Prostate gland (tissue), 2 donors: ENCODE data around the gene FAM83C. TPM values are rescaled to one million over a fixed set of nuclear protein-coding genes. Genes with fewer than 3 reads are reported as not detected.
A peak's percentile ranks its signal among the peaks of the same experiment; 100 is the strongest.

Source experiments
- DNase-seq: peaks from one replicate; pipeline ENCODE4 v3.0.0-alpha.2; 2019; ENCODE audit warnings: low spot score
- H3K27ac ChIP-seq, 2 donors: fragments of 200-600 bp; sonication (generic); 2 replicates each; pipeline ENCODE4 v1.5.1; 2017 to 2019
- H3K27me3 ChIP-seq: fragments of 200-600 bp; sonication (generic); replicated peaks from 2 replicates; pipeline ENCODE4 v1.5.1; 2019; ENCODE audit not compliant: insufficient read depth
- H3K36me3 ChIP-seq, 2 donors: fragments of 200-600 bp; sonication (generic); 1 replicate in 1 of 2; 2 replicates in 1 of 2; pipeline versions ENCODE4 v1.5.1 to v1.8.1; 2017 to 2019
- H3K4me1 ChIP-seq: fragments of 200-600 bp; sonication (generic); replicated peaks from 2 replicates; pipeline ENCODE4 v1.5.1; 2019
- H3K4me3 ChIP-seq, 2 donors: fragments of 200-600 bp; sonication (generic); 2 replicates each; pipeline ENCODE4 v1.5.1; 2017 to 2019
- H3K9me3 ChIP-seq: fragments of 200-600 bp; sonication (generic); 2 replicates; pipeline ENCODE4 v1.5.1; 2017
- POLR2A ChIP-seq: fragments of 450-650 bp; IDR thresholded peaks from one replicate; pipeline ENCODE4 v1.6.1; 2016; ENCODE audit warnings: antibody characterized with exemption, mild to moderate bottlenecking
- POLR2AphosphoS5 ChIP-seq: sonication (generic); formaldehyde crosslinking; IDR thresholded peaks from one replicate; pipeline ENCODE4 v1.6.1; 2017; ENCODE audit warnings: antibody characterized with exemption
- whole genome bisulfite sequencing: methylation state at CpG from one replicate; pipeline ENCODE4 v1.1.5; 2018; 5-methylcytosine and 5-hydroxymethylcytosine counted together
- intact Hi-C: fragments of 100-400 bp; cut with DNase I; formaldehyde crosslinking; loops from one replicate; pipeline ENCODE4 v1.14.2; 2022
- total RNA-seq, 2 donors: library from RNA; depleted of rRNA; stranded (reverse); fragments of >200 nt; gene quantifications; one replicate each; pipeline ENCODE4 v1.1.0, GENCODE V29; 2016
- TF ChIP-seq, protein P1 (sequence below), 4 experiments: fragments of 200-600 bp in 2 of 4; fragments of 450-650 bp in 2 of 4; sonication (generic) in 2 of 4; IDR thresholded peaks; 1 replicate in 3 of 4; 2 replicates in 1 of 4; pipeline ENCODE4 v1.5.1; 2016 to 2019; ENCODE audit warnings: antibody characterized with exemption in 4 of 4, mild to moderate bottlenecking in 2 of 4, moderate library complexity in 2 of 4

Gene FAM83C
- total RNA-seq, 2 donors from 2014 or later, result 0.28 to 0.36 TPM

- WGBS, result 73% methylated on average over 4 of the region's 4 CpGs
- Histone ChIP-seq H3K36me3 (no peaks in the 10 kb centered on the region), H3K9me3 (no peaks in the 10 kb centered on the region), H3K27me3 (no peaks in the 10 kb centered on the region), H3K4me1 (peaks cover 6% of the 10 kb centered on the region), H3K4me3 (no peak overlapping the region), H3K27ac (no peak overlapping the region)
- no peak for TF ChIP-seq POLR2AphosphoS5
- TF ChIP-seq, protein P1, sequence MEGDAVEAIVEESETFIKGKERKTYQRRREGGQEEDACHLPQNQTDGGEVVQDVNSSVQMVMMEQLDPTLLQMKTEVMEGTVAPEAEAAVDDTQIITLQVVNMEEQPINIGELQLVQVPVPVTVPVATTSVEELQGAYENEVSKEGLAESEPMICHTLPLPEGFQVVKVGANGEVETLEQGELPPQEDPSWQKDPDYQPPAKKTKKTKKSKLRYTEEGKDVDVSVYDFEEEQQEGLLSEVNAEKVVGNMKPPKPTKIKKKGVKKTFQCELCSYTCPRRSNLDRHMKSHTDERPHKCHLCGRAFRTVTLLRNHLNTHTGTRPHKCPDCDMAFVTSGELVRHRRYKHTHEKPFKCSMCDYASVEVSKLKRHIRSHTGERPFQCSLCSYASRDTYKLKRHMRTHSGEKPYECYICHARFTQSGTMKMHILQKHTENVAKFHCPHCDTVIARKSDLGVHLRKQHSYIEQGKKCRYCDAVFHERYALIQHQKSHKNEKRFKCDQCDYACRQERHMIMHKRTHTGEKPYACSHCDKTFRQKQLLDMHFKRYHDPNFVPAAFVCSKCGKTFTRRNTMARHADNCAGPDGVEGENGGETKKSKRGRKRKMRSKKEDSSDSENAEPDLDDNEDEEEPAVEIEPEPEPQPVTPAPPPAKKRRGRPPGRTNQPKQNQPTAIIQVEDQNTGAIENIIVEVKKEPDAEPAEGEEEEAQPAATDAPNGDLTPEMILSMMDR (IDR thresholded peaks at IDR 0.05), result peak in 1 of 4 experiments; percentile 33
- TF ChIP-seq POLR2A, result no peak
- DNase-seq, result no peak
- intact Hi-C loops, result no loop called here
Observed at GRCh38 chr20:35329435-35330139, 37.4 kb upstream of the FAM83C start.

- Histone ChIP-seq H3K27me3 (no peaks in the 10 kb centered on the region), H3K4me1 (no peaks in the 10 kb centered on the region), H3K4me3 (no peak overlapping the region), H3K27ac (no peak overlapping the region), H3K36me3 (no peaks in the 10 kb centered on the region), H3K9me3 (no peaks in the 10 kb centered on the region)
- intact Hi-C loops, result no loop called here
- TF ChIP-seq POLR2AphosphoS5, result no peak
- TF ChIP-seq, protein P1 (IDR thresholded peaks at IDR 0.05), result no peak
- no peak for TF ChIP-seq POLR2A
- DNase-seq, result no peak
- WGBS, result 68% methylated on average over 4 of the region's 4 CpGs
Observed at GRCh38 chr20:35328689-35329088, 36.5 kb upstream of the FAM83C start.

GRCh38 chr20:35328095-35328685 lies 36.0 kb upstream of the FAM83C start:
- no peak overlapping the region for H3K4me3 ChIP-seq
- no peaks in the 10 kb centered on the region for H3K36me3 ChIP-seq
- H3K27ac ChIP-seq, result no peak overlapping the region
- no peaks in the 10 kb centered on the region for H3K27me3 ChIP-seq
- H3K4me1 ChIP-seq, result no peaks in the 10 kb centered on the region
- TF ChIP-seq POLR2A (no peak), POLR2AphosphoS5 (no peak)
- TF ChIP-seq, protein P1 (IDR thresholded peaks at IDR 0.05), result no peak
- WGBS, result 88% methylated on average over 3 of the region's 3 CpGs
- no peak for DNase-seq
- intact Hi-C loops, result no loop called here
- H3K9me3 ChIP-seq, result no peaks in the 10 kb centered on the region

DNA sequence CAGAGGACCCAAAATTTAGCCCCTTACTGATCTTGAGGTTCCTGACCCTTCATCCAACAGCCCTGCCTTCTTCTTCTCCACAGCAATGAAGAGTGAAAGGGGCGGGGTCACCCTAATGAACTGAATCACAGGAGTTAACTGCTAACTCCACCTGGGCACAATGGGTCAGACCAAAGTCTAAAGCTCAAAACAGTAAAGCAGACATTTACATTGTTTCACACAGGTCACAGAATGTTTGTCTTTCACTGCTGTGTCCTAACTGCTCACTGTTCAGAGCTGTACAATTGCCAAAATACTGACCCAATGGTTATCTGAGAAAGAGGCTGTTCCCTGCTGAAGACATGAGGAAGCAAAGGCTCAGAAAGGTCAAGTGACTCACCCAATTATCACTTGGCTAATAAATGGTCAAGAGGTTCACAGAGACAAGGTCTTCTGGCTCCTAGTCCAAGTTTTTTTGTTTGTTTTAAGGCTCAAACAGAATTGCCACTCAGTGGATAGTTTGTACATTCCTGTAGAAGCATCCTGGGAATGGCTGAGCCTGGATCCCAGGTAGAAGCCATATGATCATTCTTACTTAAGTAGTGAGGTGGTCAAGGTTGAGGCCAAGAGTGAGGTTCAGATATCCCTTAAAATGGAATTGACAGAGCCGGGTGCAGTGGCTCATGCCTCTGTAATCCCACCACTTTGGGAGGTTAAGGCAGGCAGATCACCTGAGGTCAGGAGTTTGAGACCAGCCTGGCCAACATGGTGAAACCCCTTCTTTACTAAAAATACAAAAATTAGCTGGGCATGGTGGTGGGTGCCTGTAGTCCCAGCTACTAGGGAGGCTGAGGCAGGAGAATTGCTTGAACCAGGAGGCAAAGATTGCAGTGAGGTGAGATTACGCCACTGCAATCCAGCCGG lies 35.1 kb upstream of the FAM83C start:
- H3K9me3 ChIP-seq, result no peaks in the 10 kb centered on the region
- no peak overlapping the region for H3K4me3 ChIP-seq
- no peaks in the 10 kb centered on the region for H3K4me1 ChIP-seq
- 92% methylated on average over 4 of the region's 4 CpGs for WGBS
- intact Hi-C loops, result no loop called here
- TF ChIP-seq POLR2AphosphoS5 (no peak), POLR2A (no peak)
- TF ChIP-seq, protein P1 (IDR thresholded peaks at IDR 0.05), result no peak
- no peaks in the 10 kb centered on the region for H3K36me3 ChIP-seq
- no peak overlapping the region for H3K27ac ChIP-seq
- no peaks in the 10 kb centered on the region for H3K27me3 ChIP-seq
- DNase-seq, result no peak
